Central memory CD8-positive, alpha-beta T cell (primary cell): ENCODE measurements around the gene ELAVL4.

Source experiments
- ATAC-seq: fragments of 150-1000 bp; cut with Tn5 transposase; replicated peaks from 2 replicates; pipeline ENCODE4 v1.10.0; 2022; ENCODE audit warnings: mild to moderate bottlenecking, moderate FRiP score, moderate number of reproducible peaks; ENCODE audit not compliant: poor library complexity, severe bottlenecking; ENCODE audit errors: extremely low read depth
- DNase-seq, 2 donors: peaks; one replicate each; pipeline ENCODE4 v3.0.0; 2021; ENCODE audit warnings: low spot score in 2 of 2
- H3K27ac Mint-ChIP-seq: one replicate; pipeline ENCODE4 v1.8.0; 2022; ENCODE audit warnings: low read depth, mild to moderate bottlenecking, moderate library complexity, mixed read lengths
- H3K27me3 Mint-ChIP-seq: one replicate; pipeline ENCODE4 v1.8.0; 2022; ENCODE audit warnings: mixed read lengths
- H3K36me3 Mint-ChIP-seq: one replicate; pipeline ENCODE4 v1.8.0; 2022; ENCODE audit warnings: mild to moderate bottlenecking, moderate library complexity, mixed read lengths; ENCODE audit not compliant: insufficient read depth
- H3K4me1 Mint-ChIP-seq: one replicate; pipeline ENCODE4 v1.8.0; 2022; ENCODE audit warnings: mixed read lengths
- H3K4me3 Mint-ChIP-seq: one replicate; pipeline ENCODE4 v1.8.0; 2022; ENCODE audit warnings: mild to moderate bottlenecking, moderate library complexity, mixed read lengths
- H3K9me3 Mint-ChIP-seq: one replicate; pipeline ENCODE4 v1.8.0; 2022; ENCODE audit warnings: mixed read lengths

Gene ELAVL4

GRCh38 chr1:50197216-50197615, 88.5 kb downstream of the ELAVL4 start:
- ATAC-seq = no peak
- no peaks in the 10 kb centered on the region for H3K36me3 Mint-ChIP-seq
- H3K9me3 Mint-ChIP-seq = no peaks in the 10 kb centered on the region

DNA sequence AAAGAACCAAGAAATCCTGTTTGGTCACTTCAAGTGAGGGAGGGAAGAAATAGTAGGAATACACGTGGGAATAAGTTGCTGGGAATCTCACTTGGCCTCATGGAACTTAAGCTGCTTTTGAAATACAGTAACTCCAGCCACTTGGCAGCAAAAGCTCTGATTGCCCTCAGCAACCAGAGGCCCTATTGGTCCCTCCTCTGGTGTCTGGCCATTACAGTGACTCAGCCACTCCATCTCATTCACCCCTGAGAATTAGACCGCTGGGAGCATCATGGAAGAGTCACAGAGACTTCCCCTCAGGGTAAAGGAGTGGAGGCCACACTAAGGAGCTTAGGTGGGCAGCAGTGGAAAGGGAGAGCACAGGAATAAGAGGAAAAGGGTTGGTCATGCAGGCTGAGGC, 99.6 kb downstream of the ELAVL4 start:
- ATAC-seq = no peak
- Mint-ChIP-seq H3K4me1 (no peaks in the 10 kb centered on the region), H3K9me3 (no peaks in the 10 kb centered on the region), H3K27ac (no peak overlapping the region), H3K27me3 (peaks cover 24% of the 10 kb centered on the region), H3K4me3 (no peak overlapping the region), H3K36me3 (no peaks in the 10 kb centered on the region)
- DNase-seq = no peak

More at GRCh38 chr1:50197216-50197615, 88.5 kb downstream of the ELAVL4 start:
- Mint-ChIP-seq H3K27me3 (peaks cover 41% of the 10 kb centered on the region), H3K27ac (no peak overlapping the region), H3K4me1 (no peaks in the 10 kb centered on the region), H3K4me3 (no peak overlapping the region)
- no peak for DNase-seq

- no peaks in the 10 kb centered on the region for H3K9me3 Mint-ChIP-seq
- H3K4me3 Mint-ChIP-seq = no peak overlapping the region
- ATAC-seq = no peak
Observed at GRCh38 chr1:50208756-50209155, 100.0 kb downstream of the ELAVL4 start.

GRCh38 chr1:50209749-50210148, 101.0 kb downstream of the ELAVL4 start:
- DNase-seq (no peak), ATAC-seq (no peak)
- H3K36me3 Mint-ChIP-seq = no peaks in the 10 kb centered on the region
- peaks cover 23% of the 10 kb centered on the region for H3K27me3 Mint-ChIP-seq
- H3K9me3 Mint-ChIP-seq = no peaks in the 10 kb centered on the region
- no peak overlapping the region for H3K27ac Mint-ChIP-seq
- no peaks in the 10 kb centered on the region for H3K4me1 Mint-ChIP-seq
- no peak overlapping the region for H3K4me3 Mint-ChIP-seq

More at GRCh38 chr1:50208756-50209155, 100.0 kb downstream of the ELAVL4 start:
- peaks cover 24% of the 10 kb centered on the region for H3K27me3 Mint-ChIP-seq
- no peak for DNase-seq
- no peak overlapping the region for H3K27ac Mint-ChIP-seq
- no peaks in the 10 kb centered on the region for H3K36me3 Mint-ChIP-seq
- no peaks in the 10 kb centered on the region for H3K4me1 Mint-ChIP-seq

- no peaks in the 10 kb centered on the region for H3K4me1 Mint-ChIP-seq
Observed at GRCh38 chr1:50213505-50213904, 104.8 kb downstream of the ELAVL4 start.

GRCh38 chr1:50214717-50215116, 106.0 kb downstream of the ELAVL4 start:
- Mint-ChIP-seq H3K4me1 (no peaks in the 10 kb centered on the region), H3K36me3 (no peaks in the 10 kb centered on the region), H3K27ac (no peak overlapping the region), H3K4me3 (no peak overlapping the region), H3K9me3 (no peaks in the 10 kb centered on the region), H3K27me3 (peaks cover 8% of the 10 kb centered on the region)
- ATAC-seq (no peak), DNase-seq (no peak)

More at GRCh38 chr1:50213505-50213904, 104.8 kb downstream of the ELAVL4 start:
- ATAC-seq = no peak
- Mint-ChIP-seq H3K27me3 (peaks cover 8% of the 10 kb centered on the region), H3K9me3 (no peaks in the 10 kb centered on the region), H3K27ac (no peak overlapping the region), H3K36me3 (no peaks in the 10 kb centered on the region), H3K4me3 (no peak overlapping the region)
- no peak for DNase-seq

DNA sequence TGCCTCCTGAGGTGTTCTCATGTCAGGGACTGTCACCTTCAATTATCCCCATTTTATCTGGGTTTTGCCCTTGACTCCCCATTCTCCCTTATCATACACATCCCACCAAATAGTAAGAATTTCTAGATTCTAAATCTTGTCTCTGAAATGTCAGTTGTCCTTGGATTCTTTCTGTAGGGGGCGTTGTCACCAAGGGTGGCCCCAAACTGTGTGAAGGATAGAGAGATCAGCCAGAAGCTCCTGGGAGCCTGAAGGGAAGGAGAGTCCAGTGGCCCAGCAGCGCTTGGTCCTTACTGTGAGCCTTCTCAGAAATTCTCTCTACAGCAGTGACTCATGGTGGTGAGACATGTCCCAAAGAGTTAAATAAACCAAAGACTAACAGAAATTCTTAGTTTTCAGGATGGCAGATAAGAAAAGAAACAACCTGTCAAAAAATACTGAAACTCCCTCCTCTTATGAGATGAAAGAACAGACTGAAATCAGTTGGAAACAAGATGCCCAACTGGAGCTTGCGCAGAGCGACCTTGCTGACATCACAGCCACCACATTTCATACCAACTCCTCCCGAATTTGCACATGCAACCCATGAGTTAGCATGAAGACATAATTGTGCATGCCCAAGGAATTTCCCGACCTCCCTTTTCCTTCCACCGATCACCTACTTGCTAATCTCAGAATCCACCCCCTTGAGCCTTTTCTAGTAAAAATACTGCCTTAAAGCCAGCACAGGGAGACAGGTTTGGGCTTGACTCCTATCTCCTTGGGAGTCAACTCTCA, 109.8 kb downstream of the ELAVL4 start:
- Mint-ChIP-seq H3K27me3 (peaks cover 8% of the 10 kb centered on the region), H3K4me1 (no peaks in the 10 kb centered on the region), H3K4me3 (no peak overlapping the region), H3K36me3 (no peaks in the 10 kb centered on the region), H3K9me3 (no peaks in the 10 kb centered on the region), H3K27ac (no peak overlapping the region)
- no peak for ATAC-seq
- DNase-seq = no peak

- H3K36me3 Mint-ChIP-seq = no peaks in the 10 kb centered on the region
- no peak overlapping the region for H3K4me3 Mint-ChIP-seq
- H3K27ac Mint-ChIP-seq = no peak overlapping the region
- DNase-seq (no peak), ATAC-seq (no peak)
- H3K4me1 Mint-ChIP-seq = no peaks in the 10 kb centered on the region
- H3K9me3 Mint-ChIP-seq = peaks cover 13% of the 10 kb centered on the region
- peaks cover 7% of the 10 kb centered on the region for H3K27me3 Mint-ChIP-seq
Observed at GRCh38 chr1:50228871-50229384, 120.2 kb downstream of the ELAVL4 start.

DNA sequence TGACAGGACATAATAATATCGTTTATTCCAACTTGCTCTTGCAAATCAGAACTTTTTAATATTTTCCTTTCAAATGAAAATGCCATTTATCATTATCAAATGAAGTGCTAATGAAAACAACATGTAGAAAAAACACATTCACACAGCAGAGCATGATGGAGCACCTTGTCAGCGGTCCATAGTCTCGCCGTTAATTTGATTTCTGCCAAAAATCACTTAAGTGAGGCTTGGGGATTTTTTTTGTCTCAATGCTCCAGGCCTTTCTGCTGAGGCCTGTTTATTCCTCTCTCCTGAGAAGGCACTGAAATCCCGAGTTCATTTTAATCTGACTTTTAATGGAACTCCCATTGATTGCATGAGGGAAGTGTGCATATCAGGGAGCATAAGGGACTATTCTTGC, 122.5 kb downstream of the ELAVL4 start:
- Mint-ChIP-seq H3K4me1 (no peaks in the 10 kb centered on the region), H3K4me3 (no peak overlapping the region), H3K27me3 (peaks cover 13% of the 10 kb centered on the region), H3K36me3 (no peaks in the 10 kb centered on the region), H3K9me3 (peaks cover 12% of the 10 kb centered on the region), H3K27ac (no peak overlapping the region)
- DNase-seq (no peak), ATAC-seq (no peak)

DNA sequence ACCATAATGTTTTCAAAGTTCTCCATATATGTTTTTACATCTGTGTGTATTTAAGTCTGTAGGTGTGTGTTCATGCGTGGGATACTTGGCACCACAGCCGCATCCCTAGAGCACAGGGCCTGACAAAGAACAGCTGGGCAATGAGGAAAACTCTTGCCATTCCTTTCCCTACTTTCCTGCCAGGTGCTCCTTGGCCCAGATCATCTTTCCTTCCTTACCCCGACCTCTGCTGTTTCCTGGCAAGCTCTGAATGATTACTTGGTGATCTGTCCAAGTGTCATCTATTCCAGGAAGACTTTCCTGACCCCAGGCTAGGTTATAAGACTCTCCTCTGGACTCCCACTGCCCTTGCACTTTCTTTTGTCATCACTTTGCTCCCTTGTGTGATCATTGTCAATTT, 123.6 kb downstream of the ELAVL4 start:
- Mint-ChIP-seq H3K4me3 (no peak overlapping the region), H3K27ac (no peak overlapping the region), H3K27me3 (peaks cover 13% of the 10 kb centered on the region), H3K4me1 (no peaks in the 10 kb centered on the region), H3K9me3 (peaks cover 7% of the 10 kb centered on the region), H3K36me3 (no peaks in the 10 kb centered on the region)
- ATAC-seq = no peak
- no peak for DNase-seq

- Mint-ChIP-seq H3K36me3 (no peaks in the 10 kb centered on the region), H3K4me3 (no peak overlapping the region), H3K9me3 (peaks cover 7% of the 10 kb centered on the region), H3K4me1 (no peaks in the 10 kb centered on the region), H3K27ac (no peak overlapping the region), H3K27me3 (peaks cover 21% of the 10 kb centered on the region)
- ATAC-seq (no peak), DNase-seq (no peak)
Observed at GRCh38 chr1:50236656-50237055, 127.9 kb downstream of the ELAVL4 start.

- Mint-ChIP-seq H3K9me3 (peaks cover 7% of the 10 kb centered on the region), H3K4me3 (no peak overlapping the region), H3K27me3 (peaks cover 21% of the 10 kb centered on the region), H3K27ac (no peak overlapping the region), H3K36me3 (no peaks in the 10 kb centered on the region), H3K4me1 (no peaks in the 10 kb centered on the region)
- no peak for DNase-seq
- no peak for ATAC-seq
Observed at GRCh38 chr1:50237056-50237455, 128.3 kb downstream of the ELAVL4 start.

DNA sequence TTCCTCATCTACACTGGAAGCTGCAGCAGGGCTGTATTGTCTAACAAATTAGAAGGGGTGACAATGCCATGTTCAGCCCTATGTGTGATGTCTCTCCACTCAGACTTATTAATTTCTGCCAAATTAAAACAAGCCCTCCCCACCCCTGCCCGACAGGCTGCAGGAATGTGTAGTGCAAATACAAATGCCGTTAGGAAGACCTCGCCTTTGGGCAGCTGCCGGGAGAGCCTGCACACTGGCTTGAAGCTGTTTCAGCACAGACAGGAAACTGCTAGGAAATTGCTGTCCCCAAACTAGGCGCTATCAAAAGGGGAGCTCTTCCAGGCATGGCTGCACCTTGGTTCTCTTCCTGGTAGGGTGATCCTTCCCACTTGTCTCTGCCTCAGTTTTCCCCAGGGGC, 135.2 kb downstream of the ELAVL4 start:
- H3K27me3 Mint-ChIP-seq = peaks cover 49% of the 10 kb centered on the region
- H3K4me1 Mint-ChIP-seq = no peaks in the 10 kb centered on the region
- H3K36me3 Mint-ChIP-seq = no peaks in the 10 kb centered on the region
- H3K27ac Mint-ChIP-seq = no peak overlapping the region
- H3K4me3 Mint-ChIP-seq = no peak overlapping the region
- no peak for ATAC-seq
- no peak for DNase-seq
- H3K9me3 Mint-ChIP-seq = no peaks in the 10 kb centered on the region
